ENCODE data around the gene MTR.
A peak's percentile ranks its signal among the peaks of the same experiment; 100 is the strongest.

Gene MTR

GRCh38 chr1:236795035-236795756 is at the start of gene MTR:
Gene MTR (plus strand): TSS chr1:236795292. CDS start chr1:236795704, 412 bp downstream.
- DNase-seq = peak; percentile 97

GRCh38 chr1:236746785-236747184 is 48.3 kb upstream of the MTR start:
- no peak for DNase-seq

DNA sequence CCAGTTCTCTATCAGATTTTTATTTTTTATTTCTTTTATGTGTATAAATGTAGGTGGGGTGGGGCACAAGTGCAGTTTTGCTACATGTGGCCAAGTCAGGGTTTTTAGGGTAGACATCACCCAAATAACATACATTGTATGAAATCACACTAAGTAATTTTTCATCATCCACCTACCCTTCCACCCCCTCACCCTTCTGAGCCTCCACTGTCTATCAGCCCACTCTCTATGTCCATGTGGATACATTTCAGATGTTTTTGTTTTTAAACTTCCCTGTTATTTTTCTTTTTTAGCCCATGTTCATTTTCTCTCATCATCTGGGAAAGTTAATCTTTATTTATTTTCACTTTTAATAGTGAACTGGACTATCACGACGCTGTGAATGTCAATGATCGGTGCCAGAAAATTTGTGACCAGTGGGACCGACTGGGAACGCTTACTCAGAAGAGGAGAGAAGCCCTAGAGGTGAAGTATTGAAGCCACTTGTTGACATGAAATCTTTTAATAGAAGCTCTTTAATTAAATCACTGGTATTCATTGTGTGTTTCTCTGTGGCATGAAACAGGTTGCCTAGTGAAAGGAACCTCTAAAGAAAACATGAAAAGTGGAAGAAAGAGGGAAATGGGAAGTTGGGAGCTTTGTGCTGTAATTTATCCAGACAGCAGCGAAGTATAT is 47.6 kb upstream of the MTR start:
- no peak for DNase-seq

- no peak for DNase-seq
Observed at GRCh38 chr1:236748268-236748870, 46.7 kb upstream of the MTR start.

DNA sequence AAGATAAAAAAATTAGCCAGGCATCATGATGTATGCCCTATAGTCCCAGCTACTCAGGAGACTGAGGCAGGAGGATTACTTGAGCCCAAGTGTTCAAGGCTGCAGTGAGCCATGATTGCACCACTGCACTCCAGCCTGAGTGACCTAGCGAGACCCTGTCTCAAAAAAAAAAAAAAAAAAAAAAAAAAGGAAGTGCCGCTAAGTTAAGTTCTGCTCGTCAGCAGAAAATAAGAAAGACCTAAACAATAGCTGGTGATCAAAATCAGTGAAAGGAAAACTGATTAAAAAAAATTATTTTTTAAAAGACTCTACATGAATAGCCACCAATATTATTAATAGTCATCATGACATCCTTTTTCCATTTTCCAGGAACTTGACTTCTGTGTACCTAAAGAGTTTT is 44.2 kb upstream of the MTR start:
- DNase-seq = no peak

GRCh38 chr1:236751385-236751784 is 43.7 kb upstream of the MTR start:
- DNase-seq = no peak

GRCh38 chr1:236751935-236752334 is 43.2 kb upstream of the MTR start:
- DNase-seq = no peak

- no peak for DNase-seq
Observed at GRCh38 chr1:236753516-236753915, 41.6 kb upstream of the MTR start.

DNA sequence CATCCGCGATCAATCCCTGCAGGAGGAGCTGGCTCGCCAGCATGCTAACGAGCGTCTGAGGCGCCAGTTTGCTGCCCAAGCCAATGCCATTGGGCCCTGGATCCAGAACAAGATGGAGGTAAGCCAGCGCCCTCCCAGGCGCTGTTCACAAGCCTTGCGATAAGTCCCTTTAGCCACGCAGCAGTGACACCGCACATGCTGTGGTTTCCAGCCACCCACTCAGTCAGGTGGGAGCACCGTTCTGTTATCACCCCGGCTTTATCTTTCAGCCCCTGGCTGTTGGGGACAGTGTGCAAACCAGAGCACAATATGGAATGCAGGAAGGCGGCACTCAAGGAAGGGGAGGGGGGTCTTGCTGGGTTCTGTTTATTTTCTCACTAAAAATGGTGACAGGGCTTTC is 41.1 kb upstream of the MTR start:
- no peak for DNase-seq

DNA sequence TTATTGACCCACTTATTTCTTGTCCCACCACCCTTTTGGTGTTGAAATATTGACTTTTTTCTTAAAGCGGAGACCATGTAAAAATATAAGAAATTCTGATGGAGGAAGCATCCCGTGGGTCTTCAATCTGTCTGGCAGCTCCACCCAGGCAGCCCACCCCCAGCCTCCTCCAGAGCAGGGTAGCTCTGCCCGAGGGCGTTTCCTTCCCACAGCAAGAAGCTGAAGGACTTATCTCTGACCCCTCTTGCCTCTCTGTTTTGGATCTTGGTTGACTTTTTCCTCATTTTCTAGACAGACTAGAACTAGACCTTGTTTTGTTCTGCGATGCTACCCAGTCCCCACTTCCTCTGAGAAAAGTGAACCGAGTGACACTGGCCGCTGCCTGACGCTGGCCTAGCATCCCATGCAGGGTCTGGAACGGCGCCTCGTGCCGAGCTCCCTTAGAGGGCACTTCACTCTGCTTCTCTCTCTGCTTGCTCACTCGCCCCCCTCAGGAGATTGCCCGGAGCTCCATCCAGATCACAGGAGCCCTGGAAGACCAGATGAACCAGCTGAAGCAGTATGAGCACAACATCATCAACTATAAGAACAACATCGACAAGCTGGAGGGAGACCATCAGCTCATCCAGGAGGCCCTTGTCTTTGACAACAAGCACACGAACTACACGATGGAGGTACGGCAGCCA is 40.4 kb upstream of the MTR start:
- DNase-seq = no peak

GRCh38 chr1:236757640-236758039 is 37.5 kb upstream of the MTR start:
- no peak for DNase-seq

DNA sequence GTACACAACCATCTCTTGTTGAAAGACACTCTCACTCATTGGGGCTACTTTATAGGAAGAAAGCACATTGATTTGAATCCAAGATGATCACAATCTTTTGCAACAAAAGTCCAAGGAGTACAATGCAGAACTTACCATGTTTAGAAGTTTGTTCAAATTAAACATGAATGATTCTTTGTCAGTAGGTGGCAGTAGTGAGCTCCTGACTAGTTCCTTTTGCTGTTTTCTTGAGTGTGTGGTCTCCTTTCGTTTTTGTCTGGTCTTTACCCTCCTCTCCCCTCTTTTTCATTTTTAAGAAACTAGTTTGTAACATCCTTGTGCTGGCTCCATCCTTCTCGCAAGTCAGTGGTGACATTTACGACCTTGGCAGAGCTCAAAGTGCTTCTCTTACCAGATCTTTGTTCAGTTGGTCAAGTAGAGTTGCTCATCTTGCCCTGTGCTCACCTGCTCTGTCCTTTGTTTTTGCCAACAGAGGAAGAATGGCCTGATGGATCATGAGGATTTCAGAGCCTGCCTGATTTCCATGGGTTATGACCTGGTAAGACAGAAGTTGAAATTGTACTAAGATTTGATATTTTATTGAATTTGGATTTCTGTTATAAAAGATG is 35.7 kb upstream of the MTR start:
- no peak for DNase-seq

DNA sequence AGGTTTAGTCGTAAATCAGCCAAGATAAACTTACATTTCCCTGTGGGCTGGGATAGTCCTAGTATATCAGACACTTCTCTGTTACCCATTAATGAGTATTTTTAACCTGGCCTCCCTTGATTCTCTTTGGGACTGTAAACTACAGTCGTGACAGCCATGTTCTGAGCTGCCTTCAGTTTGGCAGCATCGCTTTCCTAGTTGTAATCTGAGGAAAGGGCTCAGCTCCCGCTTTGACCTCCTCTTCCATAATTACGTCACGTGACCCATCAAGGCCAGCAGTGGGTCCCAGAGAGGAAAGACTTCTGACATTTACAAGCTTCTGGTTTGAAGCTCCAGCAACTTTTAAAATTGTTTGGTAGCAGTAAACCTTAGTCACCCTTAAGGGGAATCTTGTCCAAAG is 34.6 kb upstream of the MTR start:
- DNase-seq = no peak

DNA sequence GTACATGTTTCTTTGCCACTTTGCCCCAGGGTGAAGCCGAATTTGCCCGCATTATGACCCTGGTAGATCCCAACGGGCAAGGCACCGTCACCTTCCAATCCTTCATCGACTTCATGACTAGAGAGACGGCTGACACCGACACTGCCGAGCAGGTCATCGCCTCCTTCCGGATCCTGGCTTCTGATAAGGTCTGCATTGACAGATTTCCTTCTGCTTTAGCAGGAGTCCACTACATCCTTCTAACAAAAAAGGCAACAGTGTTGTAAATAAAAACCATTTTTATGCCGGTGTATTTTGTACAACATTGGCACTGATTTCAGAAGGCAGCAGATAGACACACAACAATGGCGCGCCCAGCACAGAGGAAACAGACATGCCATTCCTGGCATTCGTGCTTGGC is 34.1 kb upstream of the MTR start:
- no peak for DNase-seq

DNA sequence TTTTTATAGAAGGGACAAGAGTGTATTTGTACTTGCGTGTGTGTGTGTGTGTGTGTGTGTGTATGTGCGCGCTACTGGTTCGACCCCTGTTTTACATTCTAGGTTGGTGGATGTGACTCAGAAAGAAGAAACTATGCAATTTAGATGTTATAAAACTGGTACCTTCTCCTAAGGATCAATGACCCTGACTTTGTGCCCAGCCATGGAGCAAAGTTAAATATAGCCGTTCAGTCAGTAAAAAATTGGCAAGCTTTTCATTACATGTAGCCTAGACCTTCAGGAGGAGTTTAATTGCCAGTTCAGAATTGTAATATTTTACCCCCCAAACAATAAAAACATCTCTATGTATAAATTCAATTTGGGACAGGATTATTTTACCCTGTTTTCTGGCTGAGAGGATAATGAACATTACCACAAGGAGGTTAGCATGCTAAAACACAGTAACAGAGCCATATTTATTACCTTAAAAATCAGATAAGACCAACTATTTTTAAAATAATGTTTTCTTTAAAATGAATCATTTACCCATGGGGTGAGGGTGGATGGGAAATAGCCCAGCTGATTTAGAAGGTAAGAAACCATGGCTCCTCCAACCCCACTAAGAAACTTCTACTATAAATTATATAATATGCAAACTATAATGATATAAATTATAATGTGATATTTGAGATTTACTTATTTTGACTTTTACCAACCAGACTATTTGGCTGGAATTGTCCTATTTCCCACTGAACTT is 33.5 kb upstream of the MTR start:
- no peak for DNase-seq

DNA sequence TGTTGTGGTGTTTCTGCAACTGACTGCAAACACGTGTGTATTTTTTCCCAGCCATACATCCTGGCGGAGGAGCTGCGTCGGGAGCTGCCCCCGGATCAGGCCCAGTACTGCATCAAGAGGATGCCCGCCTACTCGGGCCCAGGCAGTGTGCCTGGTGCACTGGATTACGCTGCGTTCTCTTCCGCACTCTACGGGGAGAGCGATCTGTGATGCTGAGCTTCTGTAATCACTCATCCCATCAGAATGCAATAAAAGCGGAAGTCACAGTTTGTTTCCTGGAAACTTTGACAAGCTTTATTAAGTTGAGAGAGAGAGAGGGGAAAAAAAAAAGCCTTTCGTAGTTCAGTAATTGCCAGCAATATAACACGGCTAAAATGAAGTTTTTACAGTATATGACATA is 32.7 kb upstream of the MTR start:
- no peak for DNase-seq

DNA sequence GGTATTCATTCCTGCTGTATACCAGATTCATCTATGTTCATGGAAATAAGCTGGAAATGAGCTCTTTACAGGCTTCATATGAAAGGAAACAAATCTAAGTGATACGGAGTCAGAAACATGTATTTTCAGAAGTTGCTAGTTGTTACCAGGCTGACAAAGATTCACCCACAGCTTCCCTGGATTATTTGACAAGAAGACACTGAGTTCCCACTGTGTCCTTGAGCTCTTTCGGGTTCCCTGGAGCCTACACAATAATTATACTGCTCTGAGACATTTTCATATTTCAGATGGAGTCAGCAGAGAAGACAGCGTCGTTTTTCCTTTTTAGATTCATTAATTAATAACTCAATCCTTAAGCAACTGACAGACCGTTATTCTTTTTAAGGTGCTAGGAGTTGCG is 29.3 kb upstream of the MTR start:
- no peak for DNase-seq

- no peak for DNase-seq
Observed at GRCh38 chr1:236766506-236766905, 28.6 kb upstream of the MTR start.

- DNase-seq = no peak
Observed at GRCh38 chr1:236767276-236767675, 27.8 kb upstream of the MTR start.

GRCh38 chr1:236768601-236769000 is 26.5 kb upstream of the MTR start:
- DNase-seq = no peak

DNA sequence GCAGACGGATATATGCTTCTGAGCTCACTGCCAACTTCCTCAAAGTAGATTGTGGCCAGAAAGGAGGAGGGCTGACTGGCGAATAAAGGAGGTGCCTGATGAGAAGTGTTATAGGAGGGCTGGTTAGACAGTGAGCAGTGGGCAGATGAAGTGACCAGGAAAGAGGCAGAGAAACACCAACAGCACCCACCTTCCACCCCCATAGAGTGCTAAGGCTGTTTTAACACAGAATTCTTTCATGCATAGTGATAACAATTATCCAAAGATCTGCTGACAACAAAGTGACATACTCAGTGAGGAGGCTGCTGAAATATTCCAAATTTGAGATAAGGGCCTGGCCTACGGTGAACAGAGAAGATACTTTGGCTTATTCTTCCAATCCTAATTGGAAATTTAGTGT is 21.2 kb upstream of the MTR start:
- DNase-seq = no peak

DNA sequence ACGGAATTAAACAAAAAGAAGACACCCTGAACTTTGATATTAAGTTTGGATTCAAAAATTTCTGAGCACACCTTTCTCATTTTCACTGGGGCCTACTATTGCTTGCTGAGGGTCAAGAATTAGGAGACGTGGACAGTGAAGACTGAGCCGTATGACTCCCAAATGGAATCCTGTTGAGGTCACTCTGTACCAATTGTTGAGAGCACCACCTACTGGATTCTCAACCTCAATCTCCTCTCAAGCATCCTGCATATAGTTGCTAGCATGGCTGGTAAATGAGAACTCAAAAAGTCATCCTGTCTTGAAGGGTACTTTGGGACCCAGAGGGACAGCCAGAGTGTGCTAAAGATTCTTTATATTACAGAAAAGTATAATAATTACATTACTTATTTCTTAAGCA is 20.2 kb upstream of the MTR start:
- DNase-seq = no peak

DNA sequence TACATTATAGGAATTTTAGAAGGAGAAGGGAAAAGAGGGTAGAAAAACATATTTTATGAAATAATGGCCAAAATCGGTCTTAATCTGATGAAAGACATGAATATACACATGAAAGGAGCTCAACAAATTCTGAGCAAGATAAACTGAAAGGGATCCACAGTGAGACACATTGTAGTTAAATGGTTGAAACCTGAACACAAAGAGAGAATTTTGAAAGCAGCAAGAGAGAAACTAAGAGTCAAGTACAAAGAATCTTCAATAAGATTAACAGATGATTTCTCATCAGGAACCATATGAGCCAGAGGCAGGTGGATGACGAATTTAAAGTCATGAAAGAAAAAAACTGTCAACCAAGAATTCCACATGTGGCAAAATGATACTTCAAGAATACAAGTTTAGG is 15.8 kb upstream of the MTR start:
- DNase-seq = no peak

Data from NCI-H1436 treated with DMSO at 0.1 percent for 48 hours (cell line).